Measurements from ENCODE around the gene ANKRD13A.
"Not testable (repeated sequence)": the region's sequence is repeated elsewhere in the genome, so short reads cannot be mapped to it uniquely, and the experiment has no call there.

Gene ANKRD13A

GRCh38 chr12:109983432-109984142 is 15.6 kb upstream of the ANKRD13A start:
- FAIRE-seq, result no peak
- DNase-seq (ENCODE audit: low spot score), result no peak

- not testable (repeated sequence) for FAIRE-seq; DNase-seq (ENCODE audit: low spot score)
Observed at GRCh38 chr12:109986236-109986635, 13.0 kb upstream of the ANKRD13A start.

GRCh38 chr12:109987615-109988014 is 11.6 kb upstream of the ANKRD13A start:
- FAIRE-seq (no peak), DNase-seq (ENCODE audit: low spot score) (no peak)

- FAIRE-seq (no peak), DNase-seq (ENCODE audit: low spot score) (no peak)
Observed at GRCh38 chr12:109988274-109988673, 11.0 kb upstream of the ANKRD13A start.

- FAIRE-seq (no peak), DNase-seq (ENCODE audit: low spot score) (no peak)
Observed at GRCh38 chr12:109988903-109989302, 10.3 kb upstream of the ANKRD13A start.

- no peak for FAIRE-seq
- DNase-seq (ENCODE audit: low spot score), result no peak
Observed at GRCh38 chr12:109989380-109989779, 9.8 kb upstream of the ANKRD13A start.

- FAIRE-seq (no peak), DNase-seq (ENCODE audit: low spot score) (no peak)
Observed at GRCh38 chr12:109991586-109991985, 7.6 kb upstream of the ANKRD13A start.

- DNase-seq (ENCODE audit: low spot score) (no peak), FAIRE-seq (no peak)
Observed at GRCh38 chr12:109993091-109993490, 6.1 kb upstream of the ANKRD13A start.

GRCh38 chr12:109994401-109995175 is 4.6 kb upstream of the ANKRD13A start:
- FAIRE-seq (no peak), DNase-seq (ENCODE audit: low spot score) (no peak)

GRCh38 chr12:109995361-109995685 is 3.9 kb upstream of the ANKRD13A start:
- DNase-seq (ENCODE audit: low spot score), result no peak

GRCh38 chr12:109995686-109996482 is 3.3 kb upstream of the ANKRD13A start, which contains the start of gene GIT2:
Gene GIT2 (minus strand): TSS chr12:109996368. CDS start chr12:109996224, 144 bp downstream.
- FAIRE-seq, result no peak

More at GRCh38 chr12:109995361-109995685, 3.9 kb upstream of the ANKRD13A start:
- FAIRE-seq, result no peak

GRCh38 chr12:109996483-109996853 is 2.8 kb upstream of the ANKRD13A start:
- no peak for DNase-seq (ENCODE audit: low spot score)
- FAIRE-seq, result no peak

More at GRCh38 chr12:109995686-109996482, 3.3 kb upstream of the ANKRD13A start, which contains the start of gene GIT2:
- DNase-seq (ENCODE audit: low spot score), result peak; percentile 92

GRCh38 chr12:109997393-109997792 is 1.8 kb upstream of the ANKRD13A start:
- DNase-seq (ENCODE audit: low spot score) (no peak), FAIRE-seq (no peak)

- FAIRE-seq (no peak), DNase-seq (ENCODE audit: low spot score) (no peak)
Observed at GRCh38 chr12:109998241-109998903, 858 bp upstream of the ANKRD13A start.

GRCh38 chr12:109999649-109999971 is 380 bp downstream of the ANKRD13A start:
- no peak for FAIRE-seq
- no peak for DNase-seq (ENCODE audit: low spot score)

- FAIRE-seq, result no peak
- DNase-seq (ENCODE audit: low spot score), result no peak
Observed at GRCh38 chr12:109999983-110000505, 814 bp downstream of the ANKRD13A start.

- no peak for DNase-seq (ENCODE audit: low spot score)
- no peak for FAIRE-seq
Observed at GRCh38 chr12:110001596-110001995, 2.4 kb downstream of the ANKRD13A start.

GRCh38 chr12:110002676-110003515 is 3.7 kb downstream of the ANKRD13A start:
- FAIRE-seq (no peak), DNase-seq (ENCODE audit: low spot score) (no peak)

GRCh38 chr12:110004598-110004997 is 5.4 kb downstream of the ANKRD13A start:
- no peak for FAIRE-seq
- DNase-seq (ENCODE audit: low spot score), result no peak

- no peak for DNase-seq (ENCODE audit: low spot score)
- FAIRE-seq, result no peak
Observed at GRCh38 chr12:110005319-110005973, 6.2 kb downstream of the ANKRD13A start.

All from urothelium cell line (cell line).